Measurements from ENCODE around the gene PLCD3. TPM values are rescaled to one million over a fixed set of nuclear protein-coding genes. Genes with fewer than 3 reads are reported as not detected.
A peak's percentile ranks its signal among the peaks of the same experiment; 100 is the strongest.

Gene PLCD3
- total and polyA plus RNA-seq, 9 donors: 12.1 to 166 (median 83.4) TPM

GRCh38 chr17:45148183-45149036 is 16.1 kb upstream of the PLCD3 start, which contains the start of gene HEXIM1:
HEXIM1 (plus strand) TSS chr17:45148475; CDS start chr17:45149191, 716 bp downstream.
- H3K4me3 ChIP-seq: peak within 1 kb of the TSS; percentile 76
- peaks cover 13% of the 10 kb centered on the region for H3K4me1 ChIP-seq (ENCODE audit: insufficient read depth)
- H3K27ac ChIP-seq: peak within 1 kb of the TSS; percentile 95 to 97
- no peaks in the 10 kb centered on the region for H3K9me3 ChIP-seq
- TF ChIP-seq EP300 (IDR thresholded peaks at IDR 0.05) (peak; percentile 8), CTCF (IDR thresholded peaks at IDR 0.05) (peak in 2 of 3 donors; percentile 18 to 30), POLR2A (IDR thresholded peaks at IDR 0.05) (peak; percentile 99)
- no peaks in the 10 kb centered on the region for H3K36me3 ChIP-seq
- H3K27me3 ChIP-seq: no peaks in the 10 kb centered on the region
- intact Hi-C loops (cut with DNase I): loop anchor here in 1 of 4 donors (1.0 kb wide), 1 partner anchor 13 kb away; the partner anchor contains the start of gene HEXIM2
- DNase-seq: peak; percentile 99 to 100 (median 99)
- 0% methylated on average over 58 of the region's 58 CpGs for WGBS, 3 donors

DNA sequence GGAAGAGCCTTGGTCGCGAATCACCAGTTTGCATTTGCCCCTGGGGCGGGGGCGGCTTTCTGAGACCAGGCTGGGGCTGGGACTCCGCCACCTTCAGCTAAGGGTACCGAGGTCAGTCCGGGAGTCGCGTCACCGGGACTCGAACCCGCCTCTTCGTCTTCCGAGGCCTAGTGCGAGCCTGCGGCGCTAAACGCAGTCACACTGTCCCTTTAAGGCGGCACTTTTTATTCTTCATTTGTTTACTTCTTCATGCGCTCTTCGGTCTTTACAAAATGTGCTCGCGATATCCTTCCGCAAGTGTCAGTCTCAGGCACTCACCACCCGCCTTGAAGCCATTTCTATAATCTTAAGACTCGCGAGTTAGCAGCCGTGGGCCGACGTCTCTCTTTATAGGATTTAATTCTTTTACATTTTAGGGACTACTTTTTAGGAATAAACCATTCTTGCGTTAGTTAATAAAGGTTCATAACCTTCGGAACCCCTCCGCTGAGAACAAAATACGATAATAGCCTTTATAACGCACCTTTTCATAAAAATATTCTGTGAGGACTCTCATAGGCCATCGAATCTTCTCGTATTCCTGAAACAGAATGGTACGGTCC is 15.4 kb upstream of the PLCD3 start:
- intact Hi-C loops (cut with DNase I): no loop called here
- peak; percentile 82 to 90 (median 88) for DNase-seq
- H3K36me3 ChIP-seq: no peaks in the 10 kb centered on the region

GRCh38 chr17:45146890-45147580 is 14.7 kb upstream of the PLCD3 start:
- Histone ChIP-seq H3K4me1 (ENCODE audit: insufficient read depth) (peaks cover 13% of the 10 kb centered on the region), H3K27me3 (no peaks in the 10 kb centered on the region), H3K9me3 (no peaks in the 10 kb centered on the region), H3K27ac (peak overlapping the region; percentile 95 to 97), H3K36me3 (no peaks in the 10 kb centered on the region), H3K4me3 (peak overlapping the region; percentile 76)
- WGBS, 3 donors: 5 to 6% (median 5%) methylated on average over 24 to 29 of the region's 29 CpGs
- TF ChIP-seq EP300 (IDR thresholded peaks at IDR 0.05) (no peak), POLR2A (IDR thresholded peaks at IDR 0.05) (no peak), CTCF (IDR thresholded peaks at IDR 0.05) (no peak)
- DNase-seq: peak; percentile 48 to 75 (median 72)
- intact Hi-C loops (cut with DNase I): no loop called here

More for the DNA sequence above, 15.4 kb upstream of the PLCD3 start:
- Histone ChIP-seq H3K9me3 (no peaks in the 10 kb centered on the region), H3K27ac (peak overlapping the region; percentile 95 to 97), H3K27me3 (no peaks in the 10 kb centered on the region), H3K4me1 (ENCODE audit: insufficient read depth) (peaks cover 13% of the 10 kb centered on the region), H3K4me3 (peak overlapping the region; percentile 76)
- 0% methylated on average over 36 to 38 of the region's 38 CpGs for WGBS, 3 donors
- TF ChIP-seq POLR2A (IDR thresholded peaks at IDR 0.05) (peak; percentile 55), EP300 (IDR thresholded peaks at IDR 0.05) (peak; percentile 34), CTCF (IDR thresholded peaks at IDR 0.05) (peak in 1 of 3 donors; percentile 53)

- DNase-seq: no peak
- intact Hi-C loops (cut with DNase I): no loop called here
- peaks cover 11% of the 10 kb centered on the region for H3K4me1 ChIP-seq (ENCODE audit: insufficient read depth)
- no peaks in the 10 kb centered on the region for H3K27me3 ChIP-seq
- TF ChIP-seq EP300 (IDR thresholded peaks at IDR 0.05) (no peak), CTCF (IDR thresholded peaks at IDR 0.05) (no peak), POLR2A (IDR thresholded peaks at IDR 0.05) (no peak)
- WGBS, 3 donors: 58 to 64% (median 60%) methylated on average over 4 of the region's 4 CpGs
- H3K27ac ChIP-seq: peak overlapping the region; percentile 95 to 97
- no peaks in the 10 kb centered on the region for H3K36me3 ChIP-seq
- peak overlapping the region; percentile 76 for H3K4me3 ChIP-seq
- no peaks in the 10 kb centered on the region for H3K9me3 ChIP-seq
Observed at GRCh38 chr17:45146592-45146889, 14.2 kb upstream of the PLCD3 start.
